ENCODE results near the gene SMOC2. TPM values are rescaled to one million over a fixed set of nuclear protein-coding genes. Genes with fewer than 3 reads are reported as not detected.
"Not testable (repeated sequence)": the region's sequence is repeated elsewhere in the genome, so short reads cannot be mapped to it uniquely, and the experiment has no call there.

Gene SMOC2
- total RNA-seq, 1 experiment from 2014 or later, result 0.45 TPM

- H3K36me3 ChIP-seq (replicated peaks; ENCODE audit: control insufficient read depth, insufficient read depth, low read length), result no peaks in the 10 kb centered on the region
- no peak for DNase-seq
- H3K27me3 ChIP-seq (ENCODE audit: control insufficient read depth, insufficient read depth, low read length), result no peaks in the 10 kb centered on the region
- no peak overlapping the region for H3K4me3 ChIP-seq (ENCODE audit: insufficient read depth, low read depth, low read length)
Measured at GRCh38 chr6:168686831-168687730, 246.1 kb downstream of the SMOC2 start.

- H3K4me3 ChIP-seq (ENCODE audit: insufficient read depth, low read depth, low read length), result no peak overlapping the region
- no peaks in the 10 kb centered on the region for H3K27me3 ChIP-seq (ENCODE audit: control insufficient read depth, insufficient read depth, low read length)
- DNase-seq, result no peak
Measured at GRCh38 chr6:168690271-168690670, 249.3 kb downstream of the SMOC2 start.

GRCh38 chr6:168691774-168692173 lies 250.8 kb downstream of the SMOC2 start:
- Histone ChIP-seq H3K4me3 (ENCODE audit: insufficient read depth, low read depth, low read length) (no peak overlapping the region), H3K27me3 (ENCODE audit: control insufficient read depth, insufficient read depth, low read length) (no peaks in the 10 kb centered on the region), H3K36me3 (replicated peaks; ENCODE audit: control insufficient read depth, insufficient read depth, low read length) (no peaks in the 10 kb centered on the region)
- no peak for DNase-seq

More at GRCh38 chr6:168690271-168690670, 249.3 kb downstream of the SMOC2 start:
- no peaks in the 10 kb centered on the region for H3K36me3 ChIP-seq (replicated peaks; ENCODE audit: control insufficient read depth, insufficient read depth, low read length)

GRCh38 chr6:168692193-168692914 lies 251.4 kb downstream of the SMOC2 start:
- Histone ChIP-seq H3K4me3 (ENCODE audit: insufficient read depth, low read depth, low read length) (no peak overlapping the region), H3K36me3 (replicated peaks; ENCODE audit: control insufficient read depth, insufficient read depth, low read length) (no peaks in the 10 kb centered on the region), H3K27me3 (ENCODE audit: control insufficient read depth, insufficient read depth, low read length) (no peaks in the 10 kb centered on the region)
- DNase-seq, result no peak

- not testable (repeated sequence) for DNase-seq; H3K27me3 ChIP-seq (ENCODE audit: control insufficient read depth, insufficient read depth, low read length); H3K4me3 ChIP-seq (ENCODE audit: insufficient read depth, low read depth, low read length); H3K36me3 ChIP-seq (replicated peaks; ENCODE audit: control insufficient read depth, insufficient read depth, low read length)
Measured at GRCh38 chr6:168692915-168693257, 251.9 kb downstream of the SMOC2 start.

GRCh38 chr6:168694797-168695196 lies 253.8 kb downstream of the SMOC2 start:
- not testable (repeated sequence) for H3K27me3 ChIP-seq (ENCODE audit: control insufficient read depth, insufficient read depth, low read length); DNase-seq; H3K4me3 ChIP-seq (ENCODE audit: insufficient read depth, low read depth, low read length); H3K36me3 ChIP-seq (replicated peaks; ENCODE audit: control insufficient read depth, insufficient read depth, low read length)

GRCh38 chr6:168695701-168696100 lies 254.7 kb downstream of the SMOC2 start:
- Histone ChIP-seq H3K36me3 (replicated peaks; ENCODE audit: control insufficient read depth, insufficient read depth, low read length) (no peaks in the 10 kb centered on the region), H3K27me3 (ENCODE audit: control insufficient read depth, insufficient read depth, low read length) (no peaks in the 10 kb centered on the region), H3K4me3 (ENCODE audit: insufficient read depth, low read depth, low read length) (no peak overlapping the region)
- peak; percentile 88 for DNase-seq

GRCh38 chr6:168698923-168699322 lies 257.9 kb downstream of the SMOC2 start:
- Histone ChIP-seq H3K4me3 (ENCODE audit: insufficient read depth, low read depth, low read length) (no peak overlapping the region), H3K27me3 (ENCODE audit: control insufficient read depth, insufficient read depth, low read length) (no peaks in the 10 kb centered on the region), H3K36me3 (replicated peaks; ENCODE audit: control insufficient read depth, insufficient read depth, low read length) (no peaks in the 10 kb centered on the region)
- DNase-seq, result no peak

- no peak overlapping the region for H3K4me3 ChIP-seq (ENCODE audit: insufficient read depth, low read depth, low read length)
- no peaks in the 10 kb centered on the region for H3K27me3 ChIP-seq (ENCODE audit: control insufficient read depth, insufficient read depth, low read length)
- DNase-seq, result no peak
- H3K36me3 ChIP-seq (replicated peaks; ENCODE audit: control insufficient read depth, insufficient read depth, low read length), result no peaks in the 10 kb centered on the region
Measured at GRCh38 chr6:168699631-168700295, 258.8 kb downstream of the SMOC2 start.

- Histone ChIP-seq H3K4me3 (ENCODE audit: insufficient read depth, low read depth, low read length) (no peak overlapping the region), H3K36me3 (replicated peaks; ENCODE audit: control insufficient read depth, insufficient read depth, low read length) (no peaks in the 10 kb centered on the region), H3K27me3 (ENCODE audit: control insufficient read depth, insufficient read depth, low read length) (no peaks in the 10 kb centered on the region)
- no peak for DNase-seq
Measured at GRCh38 chr6:168700880-168701279, 259.9 kb downstream of the SMOC2 start.

GRCh38 chr6:168703990-168704389 lies 263.0 kb downstream of the SMOC2 start:
- Histone ChIP-seq H3K4me3 (ENCODE audit: insufficient read depth, low read depth, low read length) (no peak overlapping the region), H3K27me3 (ENCODE audit: control insufficient read depth, insufficient read depth, low read length) (no peaks in the 10 kb centered on the region), H3K36me3 (replicated peaks; ENCODE audit: control insufficient read depth, insufficient read depth, low read length) (no peaks in the 10 kb centered on the region)
- DNase-seq, result no peak

- no peaks in the 10 kb centered on the region for H3K27me3 ChIP-seq (ENCODE audit: control insufficient read depth, insufficient read depth, low read length)
- DNase-seq, result peak; percentile 73
- H3K36me3 ChIP-seq (replicated peaks; ENCODE audit: control insufficient read depth, insufficient read depth, low read length), result no peaks in the 10 kb centered on the region
- H3K4me3 ChIP-seq (ENCODE audit: insufficient read depth, low read depth, low read length), result no peak overlapping the region
Measured at GRCh38 chr6:168704678-168705077, 263.7 kb downstream of the SMOC2 start.

GRCh38 chr6:168705271-168705670 lies 264.3 kb downstream of the SMOC2 start:
- H3K4me3 ChIP-seq (ENCODE audit: insufficient read depth, low read depth, low read length); H3K27me3 ChIP-seq (ENCODE audit: control insufficient read depth, insufficient read depth, low read length); DNase-seq: not testable (repeated sequence)

GRCh38 chr6:168706471-168707177 lies 265.6 kb downstream of the SMOC2 start:
- H3K36me3 ChIP-seq (replicated peaks; ENCODE audit: control insufficient read depth, insufficient read depth, low read length), result no peaks in the 10 kb centered on the region
- no peaks in the 10 kb centered on the region for H3K27me3 ChIP-seq (ENCODE audit: control insufficient read depth, insufficient read depth, low read length)
- DNase-seq, result no peak
- no peak overlapping the region for H3K4me3 ChIP-seq (ENCODE audit: insufficient read depth, low read depth, low read length)

More at GRCh38 chr6:168705271-168705670, 264.3 kb downstream of the SMOC2 start:
- H3K36me3 ChIP-seq (replicated peaks; ENCODE audit: control insufficient read depth, insufficient read depth, low read length), result not testable (repeated sequence)

Measured in H7 (cell line).